Osteocyte (in vitro differentiated cells): ENCODE data around the gene TTBK2. TPM values are rescaled to one million over a fixed set of nuclear protein-coding genes. Genes with fewer than 3 reads are reported as not detected.
A peak's percentile ranks its signal among the peaks of the same experiment; 100 is the strongest.

Experiments
- DNase-seq: peaks from one replicate; pipeline ENCODE4 v3.0.0; 2021; ENCODE audit warnings: mixed read lengths; ENCODE audit not compliant: unreplicated experiment; ENCODE audit errors: extremely low spot score
- H3K27ac Mint-ChIP-seq: one replicate; pipeline ENCODE4 v1.8.0; 2021; ENCODE audit warnings: mild to moderate bottlenecking, mixed read lengths; ENCODE audit not compliant: unreplicated experiment
- H3K27me3 Mint-ChIP-seq: one replicate; pipeline ENCODE4 v1.8.0; 2021; ENCODE audit warnings: mixed read lengths; ENCODE audit not compliant: unreplicated experiment
- H3K36me3 Mint-ChIP-seq: one replicate; pipeline ENCODE4 v1.8.0; 2021; ENCODE audit warnings: mixed read lengths; ENCODE audit not compliant: unreplicated experiment
- H3K4me1 Mint-ChIP-seq: one replicate; pipeline ENCODE4 v1.8.0; 2021; ENCODE audit warnings: mixed read lengths; ENCODE audit not compliant: unreplicated experiment
- H3K4me3 Mint-ChIP-seq: one replicate; pipeline ENCODE4 v1.8.0; 2021; ENCODE audit warnings: mild to moderate bottlenecking, moderate library complexity, mixed read lengths; ENCODE audit not compliant: unreplicated experiment
- H3K9me3 Mint-ChIP-seq: one replicate; pipeline ENCODE4 v1.8.0; 2021; ENCODE audit warnings: mixed read lengths; ENCODE audit not compliant: unreplicated experiment
- total RNA-seq: library from RNA; stranded (reverse); gene quantifications from 2 replicates; pipeline ENCODE4 v1.2.1, GENCODE V29; 2021
- TF ChIP-seq, protein P1 (sequence below): fragments of 200-600 bp; sonication (generic); IDR thresholded peaks from 2 replicates; pipeline ENCODE4 v1.5.0; 2021; ENCODE audit warnings: antibody characterized with exemption, mild to moderate bottlenecking, moderate library complexity

The TTBK2 gene
- total RNA-seq, 1 donor from 2014 or later: 23.6 TPM

DNA sequence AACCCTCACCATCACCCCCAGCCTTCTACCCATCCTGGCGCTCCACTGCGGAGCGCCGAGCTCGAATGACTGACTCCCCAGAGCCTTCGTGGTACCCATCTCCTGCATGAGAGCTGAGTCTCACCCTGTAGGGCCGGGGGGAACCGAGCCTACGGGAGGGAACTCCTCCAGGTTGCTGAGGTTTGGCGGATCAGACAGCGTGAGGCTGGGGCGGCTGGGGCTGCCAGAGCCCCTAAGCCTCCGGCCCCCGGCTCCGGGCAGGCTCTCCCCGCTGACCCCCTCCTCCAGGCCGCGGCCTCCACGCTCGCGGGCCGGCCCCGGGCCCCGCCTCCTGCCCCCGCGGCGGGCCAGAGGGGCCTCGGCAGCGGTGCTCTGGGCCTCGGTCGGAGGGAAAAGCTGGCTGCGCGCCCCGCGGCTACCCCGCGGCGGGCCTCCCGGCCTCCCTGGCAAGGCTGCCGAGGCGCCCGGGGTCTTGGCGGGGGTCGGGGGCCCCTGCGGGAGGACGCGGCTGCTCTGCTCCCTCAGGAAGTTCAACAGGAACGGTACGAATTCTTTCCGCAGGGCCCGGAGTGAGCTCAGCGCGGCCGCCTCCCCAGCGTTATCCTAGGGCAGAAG is 184.3 kb downstream of the TTBK2 start:
- Mint-ChIP-seq H3K4me3 (peak overlapping the region; percentile 77), H3K9me3 (no peaks in the 10 kb centered on the region), H3K27ac (peak overlapping the region; percentile 77), H3K4me1 (peaks cover 21% of the 10 kb centered on the region), H3K27me3 (no peaks in the 10 kb centered on the region), H3K36me3 (peaks cover 14% of the 10 kb centered on the region)
- TF ChIP-seq, protein P1, sequence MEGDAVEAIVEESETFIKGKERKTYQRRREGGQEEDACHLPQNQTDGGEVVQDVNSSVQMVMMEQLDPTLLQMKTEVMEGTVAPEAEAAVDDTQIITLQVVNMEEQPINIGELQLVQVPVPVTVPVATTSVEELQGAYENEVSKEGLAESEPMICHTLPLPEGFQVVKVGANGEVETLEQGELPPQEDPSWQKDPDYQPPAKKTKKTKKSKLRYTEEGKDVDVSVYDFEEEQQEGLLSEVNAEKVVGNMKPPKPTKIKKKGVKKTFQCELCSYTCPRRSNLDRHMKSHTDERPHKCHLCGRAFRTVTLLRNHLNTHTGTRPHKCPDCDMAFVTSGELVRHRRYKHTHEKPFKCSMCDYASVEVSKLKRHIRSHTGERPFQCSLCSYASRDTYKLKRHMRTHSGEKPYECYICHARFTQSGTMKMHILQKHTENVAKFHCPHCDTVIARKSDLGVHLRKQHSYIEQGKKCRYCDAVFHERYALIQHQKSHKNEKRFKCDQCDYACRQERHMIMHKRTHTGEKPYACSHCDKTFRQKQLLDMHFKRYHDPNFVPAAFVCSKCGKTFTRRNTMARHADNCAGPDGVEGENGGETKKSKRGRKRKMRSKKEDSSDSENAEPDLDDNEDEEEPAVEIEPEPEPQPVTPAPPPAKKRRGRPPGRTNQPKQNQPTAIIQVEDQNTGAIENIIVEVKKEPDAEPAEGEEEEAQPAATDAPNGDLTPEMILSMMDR: no peak
- DNase-seq: peak; percentile 84

DNA sequence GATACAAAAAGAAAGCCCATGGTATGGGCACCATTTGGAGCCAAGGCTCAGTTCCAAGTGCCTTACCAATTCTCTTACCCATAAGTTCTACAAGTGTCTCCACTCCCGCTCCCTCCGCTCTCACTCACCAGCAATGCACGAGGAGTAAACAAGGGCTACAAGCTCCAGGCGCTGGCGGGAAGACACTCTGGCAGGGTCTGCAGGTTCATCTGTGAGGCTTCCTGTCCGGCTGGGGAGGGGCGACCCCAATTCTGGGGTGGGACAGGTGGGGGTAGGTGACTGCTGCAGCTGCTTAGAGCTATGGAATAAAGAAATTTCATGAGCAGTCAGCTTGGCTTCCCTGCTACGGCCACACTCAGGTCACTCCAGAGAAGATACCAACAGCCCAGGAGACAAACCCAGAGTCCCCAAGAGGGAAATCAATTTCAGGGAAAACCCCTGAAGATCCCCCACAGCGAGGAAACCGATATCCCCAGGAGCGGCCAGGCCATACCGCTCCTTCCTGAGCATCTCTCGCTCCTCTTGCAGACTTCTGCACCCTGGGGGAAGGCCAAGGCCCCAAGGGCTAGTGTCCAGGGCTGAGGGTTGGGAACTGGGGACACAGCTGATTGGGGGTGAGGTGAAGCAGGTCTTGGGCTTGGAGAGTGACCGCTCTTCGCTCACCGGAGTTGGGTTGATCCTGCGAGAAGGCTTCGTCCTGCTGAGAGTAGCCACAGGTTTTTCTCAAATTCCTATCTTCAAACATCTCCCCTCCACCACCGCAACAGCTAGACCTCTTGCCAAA is 185.0 kb downstream of the TTBK2 start:
- Mint-ChIP-seq H3K9me3 (no peaks in the 10 kb centered on the region), H3K27me3 (no peaks in the 10 kb centered on the region), H3K4me3 (peak overlapping the region; percentile 77), H3K36me3 (peaks cover 14% of the 10 kb centered on the region), H3K27ac (peak overlapping the region; percentile 77), H3K4me1 (peaks cover 21% of the 10 kb centered on the region)
- DNase-seq: peak; percentile 83
- TF ChIP-seq, protein P1: no peak

DNA sequence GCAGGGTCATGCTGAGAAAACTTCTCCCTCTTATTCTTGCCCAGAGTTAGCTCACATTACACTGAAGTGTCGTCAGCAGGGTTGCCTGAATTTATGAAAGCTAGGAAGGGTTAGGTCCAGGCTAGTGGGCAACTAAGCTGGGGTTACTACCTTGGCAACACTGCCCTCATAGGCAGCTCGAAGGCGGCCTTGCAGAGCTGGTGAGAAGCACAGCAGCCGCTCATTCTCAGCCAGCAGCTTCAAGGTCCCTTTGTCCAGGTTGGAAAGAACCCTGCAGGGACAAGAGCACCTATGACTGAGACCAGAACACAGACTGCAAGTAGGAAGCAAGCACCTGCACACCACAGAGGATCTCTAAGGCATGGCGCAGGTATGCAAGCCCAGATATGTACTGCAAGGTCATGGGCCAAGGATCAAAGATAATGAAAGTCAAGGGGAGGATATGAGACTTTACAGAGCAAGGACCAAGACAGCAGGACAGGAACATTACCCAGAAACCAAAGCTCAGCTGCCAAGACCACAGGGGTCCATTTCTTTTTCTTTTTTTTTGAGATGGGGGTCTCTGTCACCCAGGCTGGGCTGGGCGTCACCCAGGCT is 186.4 kb downstream of the TTBK2 start:
- no peaks in the 10 kb centered on the region for H3K9me3 Mint-ChIP-seq
- no peaks in the 10 kb centered on the region for H3K27me3 Mint-ChIP-seq
- TF ChIP-seq, protein P1: no peak
- H3K4me1 Mint-ChIP-seq: peaks cover 21% of the 10 kb centered on the region
- peak; percentile 75 for DNase-seq
- peaks cover 16% of the 10 kb centered on the region for H3K36me3 Mint-ChIP-seq
- H3K27ac Mint-ChIP-seq: no peak overlapping the region
- H3K4me3 Mint-ChIP-seq: peak overlapping the region; percentile 40

DNA sequence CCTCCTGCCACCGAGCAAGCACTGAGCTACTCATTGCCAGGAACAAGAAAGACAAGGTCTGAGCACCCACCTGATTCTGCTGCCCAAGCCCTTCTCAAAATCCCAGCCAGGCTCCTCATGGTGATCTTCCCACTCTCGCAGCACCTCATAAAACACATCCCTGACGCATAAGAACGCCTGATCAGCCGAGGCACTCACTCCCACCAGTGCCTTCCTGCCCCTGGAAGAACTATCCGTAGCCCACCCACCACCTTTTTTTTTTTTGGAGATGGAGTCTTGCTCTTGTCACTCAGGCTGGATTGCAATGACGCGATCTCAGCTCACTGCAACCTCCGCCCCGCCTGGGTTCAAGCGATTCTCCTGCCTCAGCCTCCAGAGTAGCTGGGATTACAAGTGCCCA is 187.6 kb downstream of the TTBK2 start:
- Mint-ChIP-seq H3K36me3 (peaks cover 20% of the 10 kb centered on the region), H3K9me3 (no peaks in the 10 kb centered on the region), H3K27ac (no peak overlapping the region), H3K27me3 (no peaks in the 10 kb centered on the region), H3K4me3 (no peak overlapping the region), H3K4me1 (peaks cover 17% of the 10 kb centered on the region)
- peak; percentile 44 for DNase-seq
- TF ChIP-seq, protein P1: no peak
